Keratinocyte (primary cell): ENCODE results near the gene DCP1B. TPM values are rescaled to one million over a fixed set of nuclear protein-coding genes. Genes with fewer than 3 reads are reported as not detected.

Source experiments
- DNase-seq: peaks from one replicate; pipeline ENCODE4 v3.0.0-alpha.2; 2011; ENCODE audit warnings: low read depth, missing footprints, low spot score
- FAIRE-seq: peaks from 2 replicates; lab custom pipeline; 2011; peaks lifted over from hg19 to GRCh38; lab: Jason Lieb, UNC
- H2AFZ ChIP-seq: 2 replicates; pipeline ENCODE4 v1.6.0; 2012; ENCODE audit warnings: low read length, control low read depth, inconsistent platforms; ENCODE audit not compliant: control insufficient read depth
- H3K27ac ChIP-seq: 2 replicates; pipeline ENCODE4 v1.5.1; 2011; ENCODE audit warnings: low read length; ENCODE audit not compliant: control insufficient read depth, insufficient read depth
- H3K27me3 ChIP-seq: 3 replicates; pipeline ENCODE4 v1.6.0; 2011; ENCODE audit warnings: low read length; ENCODE audit not compliant: control insufficient read depth, insufficient read depth; ENCODE audit errors: extremely low read depth
- H3K36me3 ChIP-seq, 2 experiments: 2 replicates in 1 of 2; 3 replicates in 1 of 2; pipeline ENCODE4 v1.5.1; 2011; ENCODE audit warnings: low read length in 2 of 2, mild to moderate bottlenecking in 1 of 2; ENCODE audit not compliant: control insufficient read depth in 2 of 2, insufficient read depth in 2 of 2; ENCODE audit errors: extremely low read depth in 1 of 2
- H3K4me1 ChIP-seq: 3 replicates; pipeline ENCODE4 v1.5.1; 2011; ENCODE audit warnings: low read length; ENCODE audit not compliant: control insufficient read depth, insufficient read depth; ENCODE audit errors: extremely low read depth
- H3K4me2 ChIP-seq: 3 replicates; pipeline ENCODE4 v1.6.0; 2011; ENCODE audit warnings: low read depth, low read length; ENCODE audit not compliant: control insufficient read depth, insufficient read depth; ENCODE audit errors: extremely low read depth
- H3K4me3 ChIP-seq, 3 experiments: fragments of 200-600 bp in 1 of 3; sonication (generic) in 1 of 3; 2 replicates in 2 of 3; 3 replicates in 1 of 3; pipeline ENCODE4 v1.5.1; 2011 to 2016; ENCODE audit warnings: low read length in 3 of 3, mild to moderate bottlenecking in 3 of 3, control low read depth in 2 of 3, inconsistent platforms in 1 of 3, low read depth in 1 of 3, mixed read lengths in 1 of 3, mixed run types in 1 of 3, moderate library complexity in 1 of 3; ENCODE audit not compliant: control insufficient read depth in 2 of 3, insufficient read depth in 2 of 3; ENCODE audit errors: extremely low read depth in 1 of 3
- H3K79me2 ChIP-seq: 2 replicates; pipeline ENCODE4 v1.6.0; 2012; ENCODE audit warnings: low read length; ENCODE audit not compliant: control insufficient read depth, insufficient read depth
- H3K9ac ChIP-seq: 3 replicates; pipeline ENCODE4 v1.6.0; 2011; ENCODE audit warnings: low read length; ENCODE audit not compliant: control insufficient read depth, insufficient read depth; ENCODE audit errors: extremely low read depth
- H3K9me1 ChIP-seq: 3 replicates; pipeline ENCODE4 v1.6.0; 2011; ENCODE audit warnings: low read length; ENCODE audit not compliant: control insufficient read depth, insufficient read depth; ENCODE audit errors: extremely low read depth
- H3K9me3 ChIP-seq: 2 replicates; pipeline ENCODE4 v1.5.1; 2012; ENCODE audit warnings: low read depth, low read length; ENCODE audit not compliant: control insufficient read depth
- H4K20me1 ChIP-seq: 3 replicates; pipeline ENCODE4 v1.6.0; 2011; ENCODE audit warnings: low read length; ENCODE audit not compliant: control insufficient read depth, insufficient read depth; ENCODE audit errors: extremely low read depth
- CTCF ChIP-seq, 3 experiments: IDR thresholded peaks in 1 of 3; conservative IDR thresholded peaks in 1 of 3; optimal IDR thresholded peaks in 1 of 3; 2 replicates in 2 of 3; 3 replicates in 1 of 3; pipeline versions ENCODE3 to v1.5.1; 2011; ENCODE audit warnings: low read length in 3 of 3, mild to moderate bottlenecking in 3 of 3, moderate library complexity in 2 of 3, control low read depth in 1 of 3, inconsistent platforms in 1 of 3; ENCODE audit not compliant: insufficient read depth in 2 of 3; ENCODE audit errors: extremely low read depth in 1 of 3
- EZH2 ChIP-seq: IDR thresholded peaks from one replicate; pipeline ENCODE4 v1.6.1; 2012; ENCODE audit warnings: inconsistent platforms, mild to moderate bottlenecking, low read length, moderate library complexity
- dilution Hi-C: fragments of 300-500 bp; cut with MboI; formaldehyde crosslinking; loops from one replicate; pipeline ENCODE4 v1.7.0; 2020; ENCODE audit warnings: low sequenced_read_pairs; ENCODE audit not compliant: extremely low pct_ligation_motif_present
- polyA plus RNA-seq, 5 experiments: library from polyadenylated mRNA; depleted of rRNA in 3 of 5; stranded (reverse) in 3 of 5; stranded (forward) in 1 of 5; unstranded in 1 of 5; fragments of >200 nt; gene quantifications; 1 replicate in 1 of 5; 2 replicates in 3 of 5; 3 replicates in 1 of 5; pipeline versions ENCODE4 v1.2.1 to v1.2.3, GENCODE V29; 2011 to 2012; ENCODE audit warnings: missing spikeins in 2 of 5, low read depth in 1 of 5, low replicate concordance in 1 of 5

The DCP1B gene
- polyA plus RNA-seq, 1 donor (not counting 4 experiments of a cell fraction or from before 2014, with no cell fraction given) = 9.7 TPM

GRCh38 chr12:1972260-1972659, 32.0 kb downstream of the DCP1B start:
- Histone ChIP-seq H3K4me2 (no peak overlapping the region), H2AFZ (no peak overlapping the region), H3K36me3 (no peaks in the 10 kb centered on the region), H4K20me1 (no peaks in the 10 kb centered on the region), H3K79me2 (no peaks in the 10 kb centered on the region), H3K27ac (no peak overlapping the region), H3K27me3 (no peaks in the 10 kb centered on the region), H3K9me3 (no peaks in the 10 kb centered on the region), H3K9ac (no peak overlapping the region), H3K9me1 (no peaks in the 10 kb centered on the region), H3K4me1 (no peaks in the 10 kb centered on the region), H3K4me3 (no peak overlapping the region)
- FAIRE-seq (peak; percentile 62), DNase-seq (no peak)
- no peak for TF ChIP-seq CTCF (optimal IDR thresholded peaks at IDR 0.05 in 1 of 3, IDR thresholded peaks at IDR 0.05 in 1 of 3, conservative IDR thresholded peaks at IDR 0.05 in 1 of 3; ENCODE audit: extremely low read depth in 1 of 3, insufficient read depth in 2 of 3, low read length in 3 of 3)
- no peak for TF ChIP-seq EZH2
- dilution Hi-C loops = no loop called here

- no peaks in the 10 kb centered on the region for H3K9me3 ChIP-seq
- no peaks in the 10 kb centered on the region for H3K4me1 ChIP-seq
- H3K9me1 ChIP-seq = no peaks in the 10 kb centered on the region
- DNase-seq (no peak), FAIRE-seq (no peak)
- H4K20me1 ChIP-seq = no peaks in the 10 kb centered on the region
- H3K79me2 ChIP-seq = no peaks in the 10 kb centered on the region
- H3K4me2 ChIP-seq = no peak overlapping the region
- dilution Hi-C loops = no loop called here
- H3K9ac ChIP-seq = no peak overlapping the region
- no peak overlapping the region for H2AFZ ChIP-seq
- no peak overlapping the region for H3K27ac ChIP-seq
- no peaks in the 10 kb centered on the region for H3K36me3 ChIP-seq
- no peak overlapping the region for H3K4me3 ChIP-seq
- H3K27me3 ChIP-seq = no peaks in the 10 kb centered on the region
- no peak for TF ChIP-seq CTCF (optimal IDR thresholded peaks at IDR 0.05 in 1 of 3, IDR thresholded peaks at IDR 0.05 in 1 of 3, conservative IDR thresholded peaks at IDR 0.05 in 1 of 3; ENCODE audit: extremely low read depth in 1 of 3, insufficient read depth in 2 of 3, low read length in 3 of 3)
- no peak for TF ChIP-seq EZH2
Observed at GRCh38 chr12:1970331-1970900, 33.8 kb downstream of the DCP1B start.
